ENCODE results near the gene EFNB2.

The EFNB2 gene

DNA sequence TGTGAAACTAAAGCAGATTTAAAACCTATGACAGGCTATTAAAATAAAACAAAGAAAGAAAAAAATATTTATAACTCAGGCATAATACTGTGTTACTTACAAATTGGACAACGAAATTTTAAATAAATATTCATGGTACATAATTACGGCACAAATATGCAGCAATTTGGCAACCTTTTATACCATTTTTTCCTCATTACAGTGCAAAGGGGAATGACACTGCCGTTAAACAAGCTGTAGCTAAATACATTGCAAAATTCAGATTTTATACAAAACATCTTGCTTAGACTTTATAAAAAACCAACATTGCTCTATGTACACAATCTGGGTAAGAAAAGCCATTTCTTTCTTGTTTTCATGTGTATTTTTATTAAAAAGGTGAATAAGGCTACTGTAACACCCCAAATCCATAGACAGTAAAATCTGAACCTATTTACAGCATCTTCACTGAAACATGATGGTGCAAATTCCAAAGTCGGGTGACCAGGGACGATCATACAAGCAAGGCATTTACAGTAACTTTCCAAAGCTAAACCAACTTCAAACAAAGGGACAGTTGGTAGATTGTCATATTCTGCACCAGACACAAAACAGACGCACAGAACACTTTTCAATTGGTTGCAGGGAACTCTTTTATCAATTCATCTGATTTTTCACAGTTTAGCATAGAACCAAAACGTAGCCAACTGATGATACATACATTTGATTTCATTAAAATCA is 45.5 kb downstream of the EFNB2 start:
- in situ Hi-C loops (cut with HindIII; ENCODE audit: low sequenced_read_pairs) = no loop called here

DNA sequence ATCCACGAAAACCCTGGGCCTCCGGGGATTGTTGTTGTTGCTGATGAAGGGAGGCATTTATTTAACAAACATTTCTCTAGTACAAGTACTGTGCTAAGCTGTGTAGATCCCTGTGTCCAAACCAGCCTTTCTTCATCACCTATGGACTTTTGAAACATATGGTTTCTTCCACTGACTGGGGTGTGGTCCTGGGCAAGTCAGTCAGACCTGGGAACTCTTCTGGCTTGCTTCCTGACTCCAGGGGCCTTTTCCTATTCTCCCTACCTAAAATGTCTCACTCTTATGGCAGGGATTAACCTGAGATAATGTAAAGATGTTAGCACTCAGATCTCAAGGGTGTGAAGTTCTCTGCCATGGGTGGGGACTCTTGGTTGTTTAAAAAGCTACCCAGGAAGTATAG is 46.8 kb downstream of the EFNB2 start:
- in situ Hi-C loops (cut with HindIII; ENCODE audit: low sequenced_read_pairs) = no loop called here

DNA sequence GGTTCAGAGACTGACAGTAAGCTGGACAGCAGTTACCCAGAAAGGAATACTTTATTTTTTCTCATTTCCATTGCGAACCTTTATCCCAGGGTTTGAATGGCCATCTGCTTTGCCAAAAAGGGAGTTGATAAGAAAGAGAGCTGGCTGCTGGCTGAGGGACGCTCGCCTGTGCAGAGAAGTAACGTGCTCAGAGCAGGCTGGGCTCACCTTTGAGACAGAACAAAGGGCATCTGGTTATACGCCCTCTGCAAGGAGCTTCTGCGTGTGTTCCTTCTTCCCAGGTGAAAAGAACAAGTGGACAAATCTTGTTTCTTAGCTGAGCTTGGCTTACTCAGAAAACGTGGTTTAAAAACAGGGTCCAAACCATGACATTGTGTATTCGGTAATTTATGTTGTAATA is 47.4 kb downstream of the EFNB2 start:
- in situ Hi-C loops (cut with HindIII; ENCODE audit: low sequenced_read_pairs) = no loop called here

DNA sequence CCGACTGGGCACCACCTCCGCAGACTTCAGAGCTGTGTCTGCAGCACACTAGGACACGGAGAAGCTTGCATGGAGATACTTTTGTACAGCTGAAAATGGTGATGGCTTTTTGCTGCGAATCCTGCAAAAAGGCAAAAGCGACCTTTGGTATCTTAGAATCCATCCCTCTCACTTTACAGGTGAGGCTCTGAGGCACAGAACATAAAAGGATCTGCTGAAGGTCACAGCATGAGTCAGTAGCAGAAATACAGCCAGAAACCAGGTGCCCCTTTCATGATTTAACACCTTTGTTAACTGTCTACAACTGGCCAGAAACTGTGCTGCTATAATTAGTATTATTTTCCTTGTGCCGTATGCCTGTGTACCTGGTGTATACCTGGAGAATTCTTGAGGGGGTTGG is 48.3 kb downstream of the EFNB2 start:
- in situ Hi-C loops (cut with HindIII; ENCODE audit: low sequenced_read_pairs) = no loop called here

DNA sequence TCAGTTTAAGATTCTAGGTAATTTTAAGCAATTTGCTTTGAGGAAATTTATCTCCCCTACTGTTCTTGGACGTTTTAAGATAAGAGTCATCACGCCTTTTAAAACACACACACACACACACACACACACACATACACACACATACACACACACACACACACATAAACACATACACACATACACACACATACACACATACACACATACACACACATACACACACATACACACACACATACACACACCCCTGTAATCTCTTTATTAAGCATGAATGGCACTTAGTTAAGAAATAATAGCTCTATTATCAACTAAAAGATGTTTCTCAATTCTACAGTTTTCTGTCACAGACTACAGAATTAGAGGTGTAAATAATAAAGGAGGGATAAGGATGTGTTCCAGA is 49.2 kb downstream of the EFNB2 start:
- in situ Hi-C loops (cut with HindIII; ENCODE audit: low sequenced_read_pairs) = no loop called here

DNA sequence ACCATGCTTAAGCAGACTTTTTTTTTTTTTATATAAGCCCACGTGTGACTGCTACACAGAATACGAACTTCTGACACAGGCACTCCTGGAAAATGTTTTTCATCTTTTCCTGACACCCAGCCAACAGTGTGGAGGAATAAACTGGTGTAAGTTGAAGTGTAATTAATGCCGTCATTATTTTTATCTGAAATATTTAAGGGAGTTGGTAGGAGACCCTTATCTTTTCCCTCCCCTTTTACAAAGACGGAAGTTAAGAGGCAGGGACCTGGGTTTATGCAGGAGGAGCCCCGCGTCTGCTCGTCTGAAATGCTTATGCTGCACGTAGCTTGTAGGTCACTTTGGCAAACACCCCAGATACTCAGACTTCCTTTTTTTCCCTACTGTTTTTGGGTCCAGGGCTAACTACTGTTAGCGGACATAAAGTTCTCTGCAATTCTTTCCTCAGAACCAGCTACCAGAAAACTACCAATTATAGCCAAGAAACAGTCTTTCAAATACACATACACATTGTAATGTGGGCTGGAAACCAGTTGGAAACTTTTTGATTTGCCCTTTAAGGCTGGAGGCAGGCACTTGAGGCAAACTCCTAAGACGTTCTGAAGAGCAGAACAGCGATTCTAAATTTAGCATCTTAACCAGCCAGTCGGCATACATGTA is 50.8 kb downstream of the EFNB2 start:
- in situ Hi-C loops (cut with HindIII; ENCODE audit: low sequenced_read_pairs) = no loop called here

DNA sequence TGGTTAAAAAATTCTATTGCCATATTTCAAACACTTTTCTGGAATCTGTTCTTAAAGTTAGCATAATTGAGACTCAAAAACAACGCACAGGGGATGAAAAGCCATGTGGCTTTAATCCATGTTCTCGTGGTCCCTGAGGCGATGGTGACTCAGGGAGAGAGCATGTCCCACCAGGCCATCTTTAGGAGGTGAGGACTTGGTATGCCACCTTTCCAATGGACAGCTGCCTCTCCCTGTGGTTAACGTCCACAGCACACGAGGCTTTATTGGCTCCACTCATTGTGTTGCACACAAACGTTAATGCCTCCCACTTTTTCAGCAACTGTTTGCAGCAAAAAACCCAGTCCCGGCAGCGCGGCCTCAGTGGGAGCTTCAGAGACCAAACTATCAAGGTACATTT is 51.4 kb downstream of the EFNB2 start:
- in situ Hi-C loops (cut with HindIII; ENCODE audit: low sequenced_read_pairs) = no loop called here

DNA sequence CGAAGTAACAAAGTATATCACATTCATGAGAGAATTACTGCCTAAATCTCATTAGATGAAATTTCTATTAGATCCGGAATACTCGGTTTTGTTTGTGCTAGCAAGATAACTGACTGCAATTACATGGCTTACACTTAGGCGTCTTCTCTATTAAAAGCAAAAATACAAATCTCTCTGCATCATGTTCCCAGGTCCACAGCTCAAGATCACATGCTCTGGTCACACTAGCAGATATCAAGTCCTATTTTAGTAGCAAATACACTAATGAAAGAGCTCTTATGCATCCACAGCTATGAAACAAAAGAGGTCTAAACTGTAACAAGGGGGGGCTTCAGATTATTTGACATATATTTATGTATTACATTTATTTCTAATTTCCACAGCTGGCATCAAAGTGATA is 53.5 kb downstream of the EFNB2 start:
- in situ Hi-C loops (cut with HindIII; ENCODE audit: low sequenced_read_pairs) = no loop called here

DNA sequence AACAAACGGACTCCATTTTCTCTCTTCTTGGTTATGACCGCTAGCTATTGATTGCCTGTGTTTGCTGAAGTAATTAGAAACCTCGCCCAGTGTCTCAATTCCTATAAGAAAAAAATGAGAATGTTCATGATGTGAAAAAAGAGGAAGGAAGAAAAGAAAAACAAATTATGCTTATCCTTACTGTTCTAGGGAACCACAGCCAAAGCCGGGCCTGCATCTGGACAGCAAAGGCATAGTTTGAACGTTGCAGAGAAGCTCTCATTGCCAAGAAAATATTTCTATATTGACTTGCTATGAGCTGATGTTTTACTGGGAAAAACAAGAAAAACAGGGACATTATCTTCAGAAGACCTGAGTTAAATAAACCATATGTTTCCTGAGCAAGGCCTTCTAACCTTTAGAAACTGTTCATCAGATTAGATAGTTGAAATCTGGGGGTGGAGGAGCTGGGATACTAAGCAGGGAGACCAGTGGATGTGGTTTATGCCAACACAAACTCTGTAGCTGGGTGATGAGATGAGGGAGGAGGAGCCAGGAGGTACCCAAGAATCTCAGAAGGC is 55.0 kb downstream of the EFNB2 start:
- in situ Hi-C loops (cut with HindIII; ENCODE audit: low sequenced_read_pairs) = no loop called here

DNA sequence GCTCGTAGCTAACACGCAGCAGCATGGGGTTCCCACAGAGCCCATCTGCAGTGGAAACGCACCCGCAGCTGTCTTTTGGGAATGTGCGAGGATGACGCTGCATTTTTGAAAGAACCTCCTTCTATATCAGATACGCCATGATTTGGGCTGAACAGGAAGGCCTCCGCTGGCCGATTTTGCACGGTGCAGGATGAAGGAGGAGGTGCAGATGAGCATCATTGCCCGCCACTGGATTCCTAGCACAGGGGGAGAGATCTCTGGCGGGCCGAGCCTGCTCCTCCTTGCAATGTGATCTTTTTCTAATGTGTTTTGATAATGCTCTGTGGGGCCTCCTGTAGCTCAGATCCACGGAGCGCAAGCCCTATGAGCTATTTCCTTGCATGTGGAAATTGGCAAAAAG is 55.5 kb downstream of the EFNB2 start:
- in situ Hi-C loops (cut with HindIII; ENCODE audit: low sequenced_read_pairs) = no loop called here

DNA sequence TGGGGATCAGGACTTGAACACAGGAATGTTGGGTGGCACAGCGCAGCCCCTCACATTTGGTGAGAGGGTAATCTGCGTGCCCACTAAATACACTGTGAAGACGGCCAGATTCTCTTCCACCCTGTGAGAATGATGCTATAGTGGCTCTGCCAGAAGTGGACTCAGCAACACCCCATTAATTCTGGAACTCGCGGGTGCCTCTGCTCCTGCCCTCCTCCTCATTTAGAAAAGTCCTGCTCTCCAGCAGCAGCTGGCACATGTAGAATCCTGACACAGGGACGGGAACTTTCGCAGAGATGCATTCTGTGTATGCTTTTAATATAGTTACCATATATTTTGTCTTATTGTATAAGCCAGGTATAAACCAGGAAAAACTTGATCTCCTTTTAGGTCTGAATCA is 57.3 kb downstream of the EFNB2 start:
- in situ Hi-C loops (cut with HindIII; ENCODE audit: low sequenced_read_pairs) = no loop called here

DNA sequence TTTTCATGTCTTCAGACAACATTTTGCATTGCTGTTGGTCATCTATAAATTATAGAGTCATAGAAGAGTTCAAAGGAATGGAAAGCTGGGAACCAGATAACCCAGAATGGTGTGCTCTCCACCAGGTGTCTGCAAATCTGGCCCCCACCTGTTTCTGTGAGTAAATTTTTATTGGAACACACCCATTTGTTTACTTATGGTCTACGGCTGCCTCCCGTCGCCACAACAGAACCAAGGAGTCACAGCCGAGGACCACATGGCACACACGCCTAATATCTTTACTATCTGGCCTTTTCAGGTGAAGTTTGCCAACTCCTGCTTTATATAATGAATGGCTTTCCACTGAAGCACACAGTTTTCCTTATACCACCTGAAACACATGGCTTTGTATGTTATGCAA is 58.2 kb downstream of the EFNB2 start:
- in situ Hi-C loops (cut with HindIII; ENCODE audit: low sequenced_read_pairs) = no loop called here

DNA sequence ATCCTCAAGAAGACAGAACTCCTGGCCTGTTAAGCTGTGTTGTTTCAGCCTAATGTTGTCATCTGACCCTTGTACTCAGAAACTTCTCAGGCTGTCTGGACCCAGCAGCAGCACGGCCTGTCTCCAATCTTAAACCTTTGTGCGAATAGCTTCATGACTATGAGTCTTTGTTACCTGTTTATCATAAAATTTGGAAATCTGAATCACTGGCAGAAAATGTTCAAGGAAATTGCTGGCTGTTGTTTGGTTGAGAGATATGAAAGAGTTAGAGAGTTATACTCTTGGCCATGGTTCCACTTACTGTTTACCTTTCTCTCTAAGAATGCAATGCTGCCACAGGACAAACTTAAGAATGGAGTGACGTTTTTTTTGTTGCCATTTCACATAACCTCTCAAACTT is 59.6 kb downstream of the EFNB2 start:
- in situ Hi-C loops (cut with HindIII; ENCODE audit: low sequenced_read_pairs) = no loop called here

DNA sequence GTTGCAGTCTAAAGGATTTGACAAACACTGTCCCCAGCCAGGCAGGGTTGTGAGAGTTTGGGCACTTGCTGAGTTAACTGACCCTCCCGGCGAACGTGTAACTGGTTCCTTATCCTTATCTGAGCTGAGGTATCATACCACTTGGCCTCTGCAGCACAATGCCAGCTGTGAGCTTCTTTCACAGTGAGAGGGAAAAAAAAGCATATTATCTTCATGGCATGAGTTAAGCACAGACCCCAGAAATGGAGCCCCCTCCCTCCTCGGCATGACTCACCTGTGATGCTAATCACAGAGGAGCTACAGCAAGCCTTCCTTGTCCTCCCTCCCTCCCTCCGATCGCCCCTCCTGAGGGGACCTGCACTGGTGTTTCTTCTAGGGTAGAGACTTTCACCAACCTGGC is 60.5 kb downstream of the EFNB2 start:
- in situ Hi-C loops (cut with HindIII; ENCODE audit: low sequenced_read_pairs) = no loop called here

DNA sequence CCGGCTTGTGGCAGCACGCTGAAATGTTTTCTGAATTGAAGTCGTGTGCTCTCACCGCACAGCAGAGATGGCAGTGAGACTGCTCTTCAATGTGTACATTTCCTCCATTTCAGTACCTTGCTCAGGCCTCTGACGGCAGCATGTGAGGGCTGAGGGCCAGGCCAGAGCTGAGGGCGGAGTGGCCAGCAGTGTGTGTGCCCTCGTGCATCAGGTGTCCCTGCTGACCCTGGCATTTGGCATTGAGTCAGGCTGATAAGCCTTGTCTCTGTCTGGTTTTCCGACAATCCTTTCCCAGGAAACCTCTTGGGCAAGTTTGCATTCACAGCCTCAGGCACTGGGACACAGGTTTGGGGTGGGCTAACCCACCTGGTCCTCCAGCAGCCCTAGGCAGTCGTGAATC is 62.3 kb downstream of the EFNB2 start:
- in situ Hi-C loops (cut with HindIII; ENCODE audit: low sequenced_read_pairs) = no loop called here

DNA sequence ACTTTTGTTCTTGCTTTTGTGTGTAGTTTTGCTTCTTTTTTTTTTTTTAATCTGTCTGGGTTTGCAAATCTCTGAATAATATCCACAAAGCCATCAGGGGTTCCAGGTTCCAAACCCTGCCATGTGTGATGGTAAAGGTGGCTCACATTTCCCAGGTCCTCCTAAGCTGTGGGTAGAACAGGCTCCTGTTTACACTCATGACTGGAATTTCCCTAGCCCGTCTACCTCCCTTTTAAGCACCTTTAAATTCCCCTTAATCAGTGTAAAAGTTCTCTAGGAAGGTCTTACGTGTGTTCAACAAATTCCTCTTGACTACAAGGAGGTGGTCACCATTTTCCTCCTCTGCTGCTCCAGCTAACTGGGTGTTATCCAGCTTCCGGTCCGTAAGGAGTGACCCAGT is 62.8 kb downstream of the EFNB2 start:
- in situ Hi-C loops (cut with HindIII; ENCODE audit: low sequenced_read_pairs) = no loop called here

DNA sequence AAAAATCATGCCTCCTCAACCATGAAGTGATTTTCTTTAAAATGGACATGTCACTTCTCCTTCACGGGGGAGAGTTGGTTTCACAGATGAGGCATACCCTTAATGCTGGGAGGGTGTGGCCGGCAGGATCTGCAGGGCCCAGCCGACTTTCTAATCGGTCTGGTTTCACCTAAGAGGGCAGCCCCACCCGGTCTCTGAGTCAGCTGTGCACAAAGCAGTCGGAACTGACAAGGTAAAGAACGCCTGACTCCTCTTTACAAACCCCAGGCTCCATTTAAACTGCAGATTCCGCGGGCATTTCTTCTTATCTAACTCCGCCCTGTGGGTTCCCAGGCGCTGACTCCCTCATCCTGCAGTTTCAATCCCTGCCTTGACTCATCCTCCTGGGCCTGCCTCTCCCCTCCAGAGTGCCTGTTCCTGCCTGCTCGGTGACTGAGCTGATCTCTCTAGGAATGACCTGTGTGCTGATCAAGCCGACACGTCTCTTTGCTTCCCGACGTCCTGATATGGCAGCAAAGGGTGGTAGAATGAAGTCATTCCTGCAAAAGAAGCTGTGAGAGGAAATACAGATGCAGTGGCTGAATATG is 63.4 kb downstream of the EFNB2 start:
- in situ Hi-C loops (cut with HindIII; ENCODE audit: low sequenced_read_pairs) = no loop called here

DNA sequence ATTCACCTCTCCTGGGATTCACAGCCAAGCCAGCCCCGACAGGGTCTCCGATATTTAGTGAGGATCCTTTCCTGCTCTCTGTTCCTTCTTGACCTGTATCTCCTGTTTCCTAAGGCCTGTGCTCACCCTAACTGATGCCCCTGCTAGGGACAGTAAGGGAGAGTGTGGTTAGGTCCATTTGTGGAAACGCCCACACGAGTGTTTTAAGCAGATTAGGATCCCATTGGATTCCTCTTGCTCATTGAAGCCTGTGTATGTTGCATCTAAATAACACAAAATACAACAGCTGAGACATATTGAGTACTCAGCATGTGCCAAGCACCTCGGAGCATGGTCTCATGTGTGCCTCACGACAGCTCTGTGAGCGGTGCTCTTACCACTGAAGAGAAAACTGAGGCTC is 64.9 kb downstream of the EFNB2 start:
- in situ Hi-C loops (cut with HindIII; ENCODE audit: low sequenced_read_pairs) = no loop called here

DNA sequence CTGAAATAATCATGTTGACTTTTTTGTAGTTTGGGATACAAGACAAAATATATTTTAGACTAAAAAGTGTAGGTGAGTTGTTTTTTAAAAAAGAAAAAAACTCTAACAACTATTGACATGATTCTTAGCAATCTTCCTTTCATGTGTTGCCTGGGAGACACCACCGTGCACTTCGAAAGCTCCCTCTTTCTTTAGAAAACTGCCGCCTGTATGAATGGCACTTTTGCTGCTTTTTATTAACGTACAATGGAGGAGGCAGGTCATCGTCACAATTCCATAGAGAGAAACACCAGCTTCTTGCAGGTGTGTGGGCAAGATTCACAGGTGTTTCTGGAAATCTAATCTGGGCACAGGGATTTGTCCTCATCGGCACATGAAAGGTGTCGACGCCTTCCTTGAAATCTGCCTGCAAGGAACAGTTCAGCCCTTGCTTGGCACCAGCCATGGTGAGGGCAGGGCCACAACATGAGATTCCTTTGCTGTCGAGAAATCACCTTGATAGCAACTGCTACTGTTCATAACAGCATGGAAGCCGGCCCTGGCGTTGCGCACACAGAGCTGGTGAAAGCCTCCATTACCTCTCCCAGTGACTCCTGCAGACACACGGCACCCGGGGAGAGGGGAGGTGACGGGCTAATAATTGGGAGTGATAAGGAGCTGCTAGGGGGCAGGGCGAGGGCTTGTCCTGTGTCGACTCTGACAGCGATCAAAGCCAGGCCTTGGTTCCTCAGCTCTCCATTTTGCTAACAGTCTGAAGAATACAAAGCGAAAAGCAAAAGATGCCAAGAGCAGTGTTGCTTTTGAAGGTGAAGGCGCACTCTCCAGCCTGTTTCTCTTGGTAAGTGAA is 66.5 kb downstream of the EFNB2 start:
- in situ Hi-C loops (cut with HindIII; ENCODE audit: low sequenced_read_pairs) = no loop called here

DNA sequence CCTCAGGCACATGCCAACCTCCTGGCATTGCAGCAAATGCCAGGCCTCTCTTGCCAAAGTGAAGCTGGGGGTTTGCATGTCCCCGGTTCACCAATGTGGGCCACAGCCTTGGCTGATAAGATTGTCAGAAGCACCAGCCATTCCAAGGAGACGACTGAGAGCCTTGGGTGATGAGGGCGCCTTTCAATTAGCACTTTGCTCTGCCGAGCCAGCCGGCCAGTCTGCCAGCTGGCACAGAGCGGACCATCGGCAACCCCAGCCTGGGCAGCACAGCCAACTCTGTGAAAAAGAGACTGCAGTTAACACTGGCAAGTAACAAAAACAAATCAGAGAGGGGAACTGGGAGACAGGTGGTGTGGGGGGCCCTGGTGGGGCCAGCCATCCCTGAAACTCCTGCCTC is 67.3 kb downstream of the EFNB2 start:
- in situ Hi-C loops (cut with HindIII; ENCODE audit: low sequenced_read_pairs) = no loop called here

DNA sequence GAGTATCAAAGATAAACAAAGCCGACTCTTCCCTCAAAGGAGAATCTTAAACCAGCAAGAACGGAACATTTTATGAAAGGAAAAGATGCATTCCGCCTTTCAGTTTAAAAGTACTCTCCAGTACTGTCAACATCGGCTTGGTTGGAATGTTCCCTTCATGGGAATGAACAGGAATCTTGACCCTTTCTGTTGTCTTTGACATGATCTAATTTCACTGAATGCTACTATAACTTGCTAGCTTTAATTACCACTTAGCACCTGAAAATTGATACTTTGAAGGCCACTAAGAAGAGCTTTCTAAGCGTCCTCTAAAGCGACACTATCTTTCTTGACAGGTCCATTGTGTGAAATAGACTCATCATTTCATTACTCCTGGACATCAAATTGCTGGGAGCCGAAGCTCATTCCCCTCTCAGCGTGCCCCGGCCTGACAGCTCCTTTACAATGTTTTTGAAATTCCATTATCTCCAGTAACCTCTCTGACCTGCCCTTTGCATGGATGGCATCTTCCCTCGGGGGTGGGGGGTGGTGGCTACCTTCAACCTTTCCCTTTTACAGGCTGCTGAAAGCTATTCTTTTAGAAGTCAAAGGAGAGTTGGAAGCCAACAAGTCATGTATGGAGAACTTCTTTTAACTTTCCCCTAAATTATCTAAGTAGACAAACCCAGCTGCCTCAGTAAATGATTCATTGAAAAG is 67.9 kb downstream of the EFNB2 start:
- in situ Hi-C loops (cut with HindIII; ENCODE audit: low sequenced_read_pairs) = no loop called here
